OCI-LY1 (cell line): ENCODE results near the gene SLC30A3.
"Not testable (repeated sequence)": the region's sequence is repeated elsewhere in the genome, so short reads cannot be mapped to it uniquely, and the experiment has no call there.

Source experiments
- H2AFZ ChIP-seq: fragments of 200-600 bp; sonication (generic), shearing (Covaris generic); 2 replicates; pipeline ENCODE4 v1.6.0; 2014; ENCODE audit warnings: antibody characterized with exemption, mild to moderate bottlenecking, low read length
- H3F3A ChIP-seq: fragments of 200-600 bp; sonication (generic), shearing (Covaris generic); 2 replicates; pipeline ENCODE4 v1.6.0; 2014; ENCODE audit warnings: mild to moderate bottlenecking, antibody characterized with exemption, low read length, moderate library complexity; ENCODE audit not compliant: insufficient read depth
- H3K27ac ChIP-seq: fragments of 200-600 bp; sonication (generic); 2 replicates; pipeline ENCODE4 v1.5.1; 2014; ENCODE audit warnings: low read length, mixed run types, mild to moderate bottlenecking, low read depth; ENCODE audit not compliant: poor library complexity, severe bottlenecking
- H3K27me3 ChIP-seq: fragments of 200-600 bp; sonication (generic); 2 replicates; pipeline ENCODE4 v1.6.0; 2014; ENCODE audit warnings: antibody characterized with exemption, mild to moderate bottlenecking, low read length, moderate library complexity; ENCODE audit not compliant: insufficient read depth
- H3K36me3 ChIP-seq: fragments of 200-600 bp; sonication (generic); 2 replicates; pipeline ENCODE4 v1.6.1; 2014; ENCODE audit warnings: mild to moderate bottlenecking, antibody characterized with exemption, low read length, moderate library complexity, mixed read lengths; ENCODE audit not compliant: insufficient read depth
- H3K4me1 ChIP-seq: fragments of 200-600 bp; sonication (generic); 2 replicates; pipeline ENCODE4 v1.5.1; 2014; ENCODE audit warnings: mild to moderate bottlenecking, low read length, moderate library complexity; ENCODE audit not compliant: insufficient read depth, severe bottlenecking
- H3K4me2 ChIP-seq: fragments of 200-600 bp; sonication (generic), shearing (Covaris generic); 2 replicates; pipeline ENCODE4 v1.6.1; 2014; ENCODE audit warnings: low read length
- H3K4me3 ChIP-seq: fragments of 200-600 bp; sonication (generic); 2 replicates; pipeline ENCODE4 v1.5.1; 2014; ENCODE audit warnings: low read length, low read depth, mild to moderate bottlenecking, mixed read lengths; ENCODE audit not compliant: poor library complexity, severe bottlenecking
- H3K79me2 ChIP-seq: fragments of 200-600 bp; shearing (Covaris generic); 2 replicates; pipeline ENCODE4 v1.6.1; 2016; ENCODE audit warnings: mixed run types, low read length, mixed read lengths; ENCODE audit not compliant: insufficient read depth
- H3K9ac ChIP-seq: fragments of 200-600 bp; sonication (generic), shearing (Covaris generic); 2 replicates; pipeline ENCODE4 v1.6.1; 2014; ENCODE audit warnings: mild to moderate bottlenecking, low read length, mixed read lengths
- H3K9me2 ChIP-seq: fragments of 200-600 bp; sonication (generic), shearing (Covaris generic); 2 replicates; pipeline ENCODE4 v1.6.1; 2014; ENCODE audit warnings: low read depth, mild to moderate bottlenecking, low read length, mixed read lengths
- H3K9me3 ChIP-seq: fragments of 200-600 bp; shearing (Covaris generic); 2 replicates; pipeline ENCODE4 v1.6.1; 2014; ENCODE audit warnings: low read length, mixed read lengths
- H4K20me1 ChIP-seq: fragments of 200-600 bp; sonication (generic), shearing (Covaris generic); 2 replicates; pipeline ENCODE4 v1.6.0; 2016; ENCODE audit warnings: mild to moderate bottlenecking, low read length; ENCODE audit not compliant: insufficient read depth
- EZH2 ChIP-seq: fragments of 200-600 bp; sonication (generic), shearing (Covaris generic); IDR thresholded peaks from 2 replicates; pipeline ENCODE4 v1.8.0; 2017; ENCODE audit warnings: borderline replicate concordance, mixed run types, mild to moderate bottlenecking, antibody characterized with exemption, low read length, moderate library complexity, mixed read lengths
- TF ChIP-seq, protein P1 (sequence below): fragments of 200-600 bp; sonication (generic), shearing (Covaris generic); IDR thresholded peaks from 2 replicates; pipeline ENCODE4 v1.5.1; 2017; ENCODE audit warnings: mild to moderate bottlenecking, antibody characterized with exemption, low read length, moderate library complexity, mixed read lengths

The SLC30A3 gene

DNA sequence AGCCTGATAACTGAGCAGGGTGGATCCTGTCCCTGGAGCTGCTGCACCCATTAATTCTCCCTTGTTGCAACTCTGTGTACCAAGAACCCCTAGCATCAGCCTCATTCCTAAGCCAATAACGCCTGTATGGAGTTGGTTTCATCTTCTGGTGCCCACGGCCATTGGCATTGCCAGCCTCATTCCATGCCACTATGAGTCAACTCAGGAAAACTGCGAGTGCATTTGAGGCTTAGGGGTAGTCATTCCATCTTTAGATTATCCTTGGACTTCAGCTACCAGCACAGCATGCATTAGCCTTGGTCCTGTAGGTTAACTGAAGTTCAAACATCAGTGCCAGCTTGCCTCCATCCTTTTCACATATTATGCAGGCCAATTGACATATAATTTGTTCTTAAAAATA, 18.0 kb upstream of the SLC30A3 start:
- Histone ChIP-seq H3K9ac (no peak overlapping the region), H3K9me2 (no peaks in the 10 kb centered on the region), H3K27ac (no peak overlapping the region), H3F3A (no peaks in the 10 kb centered on the region), H3K9me3 (no peaks in the 10 kb centered on the region), H3K4me1 (no peaks in the 10 kb centered on the region), H3K4me2 (no peak overlapping the region), H4K20me1 (no peaks in the 10 kb centered on the region), H3K4me3 (no peak overlapping the region), H3K79me2 (no peaks in the 10 kb centered on the region), H3K36me3 (no peaks in the 10 kb centered on the region), H2AFZ (no peak overlapping the region), H3K27me3 (no peaks in the 10 kb centered on the region; the same call in 1 of the 2 replicates)
- no peak for TF ChIP-seq EZH2
- TF ChIP-seq, protein P1, sequence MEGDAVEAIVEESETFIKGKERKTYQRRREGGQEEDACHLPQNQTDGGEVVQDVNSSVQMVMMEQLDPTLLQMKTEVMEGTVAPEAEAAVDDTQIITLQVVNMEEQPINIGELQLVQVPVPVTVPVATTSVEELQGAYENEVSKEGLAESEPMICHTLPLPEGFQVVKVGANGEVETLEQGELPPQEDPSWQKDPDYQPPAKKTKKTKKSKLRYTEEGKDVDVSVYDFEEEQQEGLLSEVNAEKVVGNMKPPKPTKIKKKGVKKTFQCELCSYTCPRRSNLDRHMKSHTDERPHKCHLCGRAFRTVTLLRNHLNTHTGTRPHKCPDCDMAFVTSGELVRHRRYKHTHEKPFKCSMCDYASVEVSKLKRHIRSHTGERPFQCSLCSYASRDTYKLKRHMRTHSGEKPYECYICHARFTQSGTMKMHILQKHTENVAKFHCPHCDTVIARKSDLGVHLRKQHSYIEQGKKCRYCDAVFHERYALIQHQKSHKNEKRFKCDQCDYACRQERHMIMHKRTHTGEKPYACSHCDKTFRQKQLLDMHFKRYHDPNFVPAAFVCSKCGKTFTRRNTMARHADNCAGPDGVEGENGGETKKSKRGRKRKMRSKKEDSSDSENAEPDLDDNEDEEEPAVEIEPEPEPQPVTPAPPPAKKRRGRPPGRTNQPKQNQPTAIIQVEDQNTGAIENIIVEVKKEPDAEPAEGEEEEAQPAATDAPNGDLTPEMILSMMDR, result no peak

DNA sequence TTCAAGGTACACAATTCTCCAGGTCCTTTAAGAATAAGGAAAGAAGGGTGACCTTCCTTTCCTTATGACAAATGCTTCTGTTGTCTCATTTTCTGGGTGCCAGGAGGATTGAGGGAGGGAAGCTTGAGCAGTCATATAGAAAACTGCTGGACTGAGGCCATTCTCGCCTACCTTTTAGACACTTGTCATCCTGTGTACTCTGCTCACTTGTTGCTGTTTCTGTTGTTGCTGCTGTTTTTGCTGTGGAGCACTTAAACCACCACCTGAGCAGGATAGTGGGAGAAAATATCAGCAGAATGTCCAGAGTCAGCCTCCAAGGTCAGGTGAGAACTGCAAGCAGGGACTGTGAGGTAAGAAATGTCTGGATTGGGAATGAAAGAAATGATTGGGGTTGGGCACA, 15.2 kb upstream of the SLC30A3 start:
- no peaks in the 10 kb centered on the region for H4K20me1 ChIP-seq
- H3K4me2 ChIP-seq, result no peak overlapping the region
- no peak for TF ChIP-seq EZH2
- TF ChIP-seq, protein P1, result no peak

DNA sequence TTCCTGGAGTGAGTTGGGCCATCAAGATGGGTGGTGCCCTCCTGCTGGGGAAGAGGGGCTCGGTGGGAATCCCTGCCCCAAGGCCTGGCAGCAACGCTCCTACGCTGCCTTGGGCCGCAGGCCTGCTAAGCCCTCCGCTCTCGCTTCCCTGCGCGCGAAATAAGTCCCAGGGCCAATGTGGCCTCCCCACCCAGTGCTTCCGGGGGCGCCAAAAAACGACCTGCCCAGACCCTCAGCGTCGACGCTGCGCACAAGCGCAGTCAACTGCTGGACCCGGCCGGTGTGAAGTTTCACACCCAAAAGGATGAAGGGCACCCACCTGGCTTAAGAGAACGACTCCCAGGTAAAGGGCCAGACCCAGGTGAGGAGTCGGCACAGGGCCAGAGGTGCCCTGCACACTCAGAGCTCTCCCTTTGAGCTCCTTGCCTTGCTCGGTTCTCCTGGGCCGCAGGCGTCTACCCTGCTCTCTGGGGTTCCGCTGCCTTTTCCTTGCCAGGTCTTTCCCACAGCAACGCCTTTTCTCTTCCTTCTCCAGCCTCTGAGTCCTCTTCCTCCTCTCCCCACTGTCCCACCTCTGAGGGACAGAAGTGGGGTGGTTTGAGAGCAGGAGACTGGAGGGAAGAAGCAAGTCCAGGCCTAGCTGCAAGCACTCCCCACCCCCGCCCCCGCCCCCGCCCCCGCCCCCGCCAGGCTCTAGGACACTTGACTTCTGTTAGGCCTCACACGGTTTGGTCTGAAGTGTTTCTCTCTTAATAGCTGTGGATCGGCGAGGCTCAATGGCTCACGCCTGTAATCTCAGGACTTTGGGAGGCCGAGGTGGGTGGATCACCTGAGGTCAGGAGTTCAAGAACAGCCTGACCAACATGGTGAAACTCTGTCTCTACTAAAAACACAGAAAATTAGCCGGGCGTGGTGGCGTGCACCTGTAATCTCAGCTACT, 12.6 kb upstream of the SLC30A3 start, which contains the start of gene DNAJC5G:
DNAJC5G (plus strand) TSS at position 223 of the 940 bp plus-strand sequence. CDS start 1,296 bp downstream, outside the sequence.
- Histone ChIP-seq H3K79me2 (no peaks in the 10 kb centered on the region), H3K9me3 (no peaks in the 10 kb centered on the region), H3K36me3 (no peaks in the 10 kb centered on the region), H3K4me2 (no peak within 1 kb of the TSS), H4K20me1 (no peaks in the 10 kb centered on the region), H3K27me3 (no peaks in the 10 kb centered on the region), H2AFZ (no peak within 1 kb of the TSS), H3K4me3 (no peak within 1 kb of the TSS), H3F3A (no peaks in the 10 kb centered on the region), H3K27ac (no peak within 1 kb of the TSS), H3K4me1 (no peaks in the 10 kb centered on the region), H3K9me2 (no peaks in the 10 kb centered on the region), H3K9ac (no peak within 1 kb of the TSS)
- TF ChIP-seq EZH2, result no peak
- TF ChIP-seq, protein P1, result no peak

More for the DNA sequence above, 15.2 kb upstream of the SLC30A3 start:
- Histone ChIP-seq H2AFZ (no peak overlapping the region), H3K79me2 (no peaks in the 10 kb centered on the region), H3K9me2 (no peaks in the 10 kb centered on the region), H3K27ac (no peak overlapping the region), H3K27me3 (no peaks in the 10 kb centered on the region; the same call in 1 of the 2 replicates), H3K36me3 (no peaks in the 10 kb centered on the region), H3K4me1 (no peaks in the 10 kb centered on the region), H3K9me3 (no peaks in the 10 kb centered on the region), H3F3A (no peaks in the 10 kb centered on the region), H3K9ac (no peak overlapping the region), H3K4me3 (no peak overlapping the region)

DNA sequence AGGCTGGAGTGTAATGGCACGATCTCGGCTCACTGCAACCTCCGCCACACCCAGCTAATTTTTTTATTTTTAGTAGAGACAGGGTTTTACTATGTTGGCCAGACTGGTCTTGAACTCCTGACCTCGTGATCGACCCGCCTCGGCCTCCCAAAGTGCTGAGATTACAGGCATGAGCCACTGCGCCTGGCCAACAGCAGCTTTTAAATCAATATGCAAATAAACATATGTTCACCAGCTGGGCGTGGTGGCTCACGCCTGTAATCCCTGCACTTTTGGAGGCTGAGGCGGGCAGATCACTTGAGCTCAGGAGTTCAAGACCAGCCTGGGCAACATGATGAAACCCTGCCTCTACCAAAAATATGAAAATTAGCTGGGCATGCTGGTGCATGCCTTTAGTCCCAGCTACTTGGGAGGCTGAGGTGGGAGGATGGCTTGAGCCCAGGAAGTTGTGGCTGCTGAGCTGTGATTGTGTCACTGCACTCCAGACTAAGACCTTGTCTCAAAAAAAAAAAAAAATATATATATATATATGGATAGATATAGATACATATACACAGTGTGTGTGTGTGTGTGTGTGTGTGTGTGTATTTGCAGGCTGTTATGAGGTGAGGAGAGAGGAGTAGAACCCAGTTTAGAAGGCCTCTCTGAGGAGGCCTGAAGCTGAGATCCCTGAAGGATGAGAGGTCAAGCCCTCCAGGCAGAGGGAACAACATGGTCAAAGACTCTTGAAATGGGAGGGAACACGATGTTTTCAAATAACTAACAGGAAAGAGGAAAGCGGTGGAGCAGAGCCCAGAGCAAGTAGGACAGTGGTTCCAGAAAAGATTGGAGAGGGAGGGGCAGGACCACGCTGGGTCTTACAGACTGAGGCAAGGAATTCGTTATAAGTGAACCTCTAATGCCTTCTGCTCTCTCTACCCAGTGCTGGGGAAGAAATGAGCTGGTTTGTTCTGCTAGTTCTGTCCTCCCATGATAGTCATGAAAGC, 10.0 kb upstream of the SLC30A3 start:
- not testable (repeated sequence) for H3K36me3 ChIP-seq, H3K4me3 ChIP-seq, H3K9me2 ChIP-seq, H3F3A ChIP-seq, H3K9ac ChIP-seq, H3K9me3 ChIP-seq, H3K79me2 ChIP-seq, H3K27me3 ChIP-seq, H3K4me1 ChIP-seq, H3K27ac ChIP-seq, H3K4me2 ChIP-seq, H2AFZ ChIP-seq, H4K20me1 ChIP-seq
